Uterus (tissue), 4 donors: ENCODE results near the gene RSAD1. TPM values are rescaled to one million over a fixed set of nuclear protein-coding genes. Genes with fewer than 3 reads are reported as not detected.

Experiments
- DNase-seq, 2 donors: peaks; one replicate each; pipeline ENCODE4 v3.0.0-alpha.2; 2019 to 2020
- H3K27ac ChIP-seq, 2 donors: fragments of 200-600 bp; sonication (generic); 1 replicate in 1 of 2; 2 replicates in 1 of 2; pipeline ENCODE4 v1.5.1; 2016 to 2018
- H3K27me3 ChIP-seq, 2 donors: fragments of 200-600 bp; sonication (generic); one replicate each; pipeline ENCODE4 v1.5.1; 2018 to 2019; ENCODE audit warnings: control low read depth in 1 of 2
- H3K36me3 ChIP-seq, 2 donors: fragments of 200-600 bp; sonication (generic); one replicate each; pipeline ENCODE4 v1.5.1; 2019; ENCODE audit warnings: control low read depth in 1 of 2
- H3K4me1 ChIP-seq, 2 donors: fragments of 200-600 bp; sonication (generic); one replicate each; pipeline ENCODE4 v1.5.1; 2018 to 2019; ENCODE audit warnings: control low read depth in 1 of 2
- H3K4me3 ChIP-seq, 2 donors: fragments of 200-600 bp; sonication (generic); 1 replicate in 1 of 2; 2 replicates in 1 of 2; pipeline ENCODE4 v1.5.1; 2018 to 2019; ENCODE audit warnings: mild to moderate bottlenecking in 1 of 2
- H3K9me3 ChIP-seq, 2 donors: fragments of 200-600 bp; sonication (generic); one replicate each; pipeline ENCODE4 v1.5.1; 2019; ENCODE audit warnings: control low read depth in 1 of 2
- CTCF ChIP-seq, 4 experiments: fragments of 200-600 bp in 2 of 4; fragments of 450-650 bp in 2 of 4; sonication (generic) in 2 of 4; IDR thresholded peaks; one replicate each; pipeline ENCODE4 v1.5.1; 2016 to 2019; ENCODE audit warnings: antibody characterized with exemption in 4 of 4, mild to moderate bottlenecking in 2 of 4, moderate library complexity in 1 of 4
- POLR2A ChIP-seq, 2 donors: fragments of 450-650 bp; IDR thresholded peaks; one replicate each; pipeline ENCODE4 v1.6.1; 2016; ENCODE audit warnings: antibody characterized with exemption in 2 of 2, mild to moderate bottlenecking in 1 of 2, moderate library complexity in 1 of 2
- intact Hi-C: fragments of 100-400 bp; cut with DNase I; formaldehyde crosslinking; loops from one replicate; pipeline ENCODE4 v1.15.1; 2023; ENCODE audit warnings: low total_unique reads
- total RNA-seq, 4 donors: library from RNA; depleted of rRNA in 3 of 4; stranded (reverse); fragments of >200 nt in 3 of 4; gene quantifications; one replicate each; pipeline versions ENCODE4 v1.1.0 to v1.2.4, GENCODE V29; 2014 to 2023
- donor health status: DM: yes; HTN: yes; CAD: no.

RSAD1 gene
- total RNA-seq, 4 donors from 2014 or later: 12.9 to 42.6 (median 30.7) TPM

- no peaks in the 10 kb centered on the region for H3K4me1 ChIP-seq
- H3K36me3 ChIP-seq: no peaks in the 10 kb centered on the region
- TF ChIP-seq POLR2A (IDR thresholded peaks at IDR 0.05): no peak
- TF ChIP-seq CTCF (IDR thresholded peaks at IDR 0.05): no peak
- no peak overlapping the region for H3K27ac ChIP-seq
- intact Hi-C loops: no loop called here
- no peaks in the 10 kb centered on the region for H3K27me3 ChIP-seq
- no peak overlapping the region for H3K4me3 ChIP-seq
- H3K9me3 ChIP-seq: no peaks in the 10 kb centered on the region
- no peak for DNase-seq
Measured at GRCh38 chr17:50437409-50437808, 41.3 kb upstream of the RSAD1 start.

GRCh38 chr17:50439008-50439407 lies 39.7 kb upstream of the RSAD1 start:
- no peak overlapping the region for H3K27ac ChIP-seq
- H3K4me1 ChIP-seq: no peaks in the 10 kb centered on the region
- no peak overlapping the region for H3K4me3 ChIP-seq
- TF ChIP-seq POLR2A (IDR thresholded peaks at IDR 0.05): no peak
- no peak for TF ChIP-seq CTCF (IDR thresholded peaks at IDR 0.05)
- no peaks in the 10 kb centered on the region for H3K9me3 ChIP-seq
- H3K27me3 ChIP-seq: no peaks in the 10 kb centered on the region
- intact Hi-C loops: no loop called here
- H3K36me3 ChIP-seq: no peaks in the 10 kb centered on the region
- DNase-seq: no peak

- Histone ChIP-seq H3K9me3 (no peaks in the 10 kb centered on the region), H3K4me3 (no peak overlapping the region), H3K36me3 (no peaks in the 10 kb centered on the region), H3K4me1 (no peaks in the 10 kb centered on the region), H3K27ac (no peak overlapping the region), H3K27me3 (no peaks in the 10 kb centered on the region)
- no peak for DNase-seq
- TF ChIP-seq CTCF (IDR thresholded peaks at IDR 0.05): no peak
- no peak for TF ChIP-seq POLR2A (IDR thresholded peaks at IDR 0.05)
- intact Hi-C loops: no loop called here
Measured at GRCh38 chr17:50440172-50440837, 38.4 kb upstream of the RSAD1 start.

- no peaks in the 10 kb centered on the region for H3K4me1 ChIP-seq
- no peak for DNase-seq
Measured at GRCh38 chr17:50440838-50441829, 37.5 kb upstream of the RSAD1 start.

More at GRCh38 chr17:50440838-50441829, 37.5 kb upstream of the RSAD1 start:
- H3K27ac ChIP-seq: no peak overlapping the region
- no peaks in the 10 kb centered on the region for H3K27me3 ChIP-seq
- no peak overlapping the region for H3K4me3 ChIP-seq
- TF ChIP-seq POLR2A (IDR thresholded peaks at IDR 0.05): no peak
- no peak for TF ChIP-seq CTCF (IDR thresholded peaks at IDR 0.05)
- intact Hi-C loops: no loop called here
- no peaks in the 10 kb centered on the region for H3K36me3 ChIP-seq
- H3K9me3 ChIP-seq: no peaks in the 10 kb centered on the region
